Measurements from ENCODE around the gene ABHD4. TPM values are rescaled to one million over a fixed set of nuclear protein-coding genes. Genes with fewer than 3 reads are reported as not detected.

Gene ABHD4
- total RNA-seq, 2 experiments from 2014 or later: 8.6 to 9.4 TPM

DNA sequence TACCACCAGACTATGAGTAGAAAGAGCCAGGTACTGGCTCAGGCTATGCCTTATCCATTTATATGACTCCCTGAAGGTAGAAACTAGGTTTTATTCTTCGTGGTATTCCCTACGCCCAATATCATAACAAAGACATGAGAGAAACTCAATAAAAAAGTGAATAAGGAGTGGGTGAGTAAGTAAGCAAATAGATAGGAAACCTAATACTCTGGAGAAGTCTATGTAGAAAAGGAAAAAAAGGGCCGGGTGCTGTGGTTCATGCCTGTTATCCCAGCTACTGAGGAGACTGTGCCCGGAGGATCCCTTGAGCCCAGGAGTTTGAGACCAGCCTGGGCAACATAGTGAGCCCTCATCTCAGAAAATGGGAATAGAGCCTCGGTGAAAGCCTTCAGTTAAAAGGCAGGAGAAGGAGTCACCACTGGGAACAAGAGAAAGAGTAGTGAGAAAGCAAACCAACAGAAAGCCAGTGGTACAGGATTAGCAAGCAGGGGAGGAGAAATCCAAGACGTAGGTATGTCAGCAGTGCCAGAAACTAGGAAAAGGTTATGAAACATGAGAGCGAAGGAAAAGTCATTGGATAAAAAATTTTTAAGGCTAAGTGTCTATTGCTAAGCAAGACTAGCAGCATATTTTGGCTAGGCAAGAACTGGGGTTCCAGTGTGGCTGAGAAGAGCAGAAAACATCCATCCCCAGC lies 52.1 kb downstream of the ABHD4 start:
- H3K9me3 Mint-ChIP-seq: no peaks in the 10 kb centered on the region
- no peak overlapping the region for H3K27ac Mint-ChIP-seq
- peaks cover 2% of the 10 kb centered on the region for H3K27me3 Mint-ChIP-seq
- ChIA-PET POLR2A (interaction anchor here (0.7 to 1.5 kb wide), 3 partner anchors 62 to 93 kb away, joined by 3 to 4 read pairs (median 3); no protein-coding TSS in a partner anchor), CTCF (interaction anchor here (4.8 kb wide), 1 partner anchor 79 kb away, joined by 82 read pairs; no protein-coding TSS in a partner anchor)
- no peak overlapping the region for H3K4me3 Mint-ChIP-seq
- no peaks in the 10 kb centered on the region for H3K36me3 Mint-ChIP-seq (ENCODE audit: low read depth)
- no peak for ATAC-seq
- DNase-seq: no peak
- H3K4me1 Mint-ChIP-seq (ENCODE audit: low read depth): peaks cover 5% of the 10 kb centered on the region
- intact Hi-C loops (cut with micrococcal nuclease): loop anchor here (5.0 kb wide), 1 partner anchor 78 kb away; no protein-coding TSS in a partner anchor
- TF ChIP-seq, protein P1, sequence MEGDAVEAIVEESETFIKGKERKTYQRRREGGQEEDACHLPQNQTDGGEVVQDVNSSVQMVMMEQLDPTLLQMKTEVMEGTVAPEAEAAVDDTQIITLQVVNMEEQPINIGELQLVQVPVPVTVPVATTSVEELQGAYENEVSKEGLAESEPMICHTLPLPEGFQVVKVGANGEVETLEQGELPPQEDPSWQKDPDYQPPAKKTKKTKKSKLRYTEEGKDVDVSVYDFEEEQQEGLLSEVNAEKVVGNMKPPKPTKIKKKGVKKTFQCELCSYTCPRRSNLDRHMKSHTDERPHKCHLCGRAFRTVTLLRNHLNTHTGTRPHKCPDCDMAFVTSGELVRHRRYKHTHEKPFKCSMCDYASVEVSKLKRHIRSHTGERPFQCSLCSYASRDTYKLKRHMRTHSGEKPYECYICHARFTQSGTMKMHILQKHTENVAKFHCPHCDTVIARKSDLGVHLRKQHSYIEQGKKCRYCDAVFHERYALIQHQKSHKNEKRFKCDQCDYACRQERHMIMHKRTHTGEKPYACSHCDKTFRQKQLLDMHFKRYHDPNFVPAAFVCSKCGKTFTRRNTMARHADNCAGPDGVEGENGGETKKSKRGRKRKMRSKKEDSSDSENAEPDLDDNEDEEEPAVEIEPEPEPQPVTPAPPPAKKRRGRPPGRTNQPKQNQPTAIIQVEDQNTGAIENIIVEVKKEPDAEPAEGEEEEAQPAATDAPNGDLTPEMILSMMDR (IDR thresholded peaks at IDR 0.05): no peak

DNA sequence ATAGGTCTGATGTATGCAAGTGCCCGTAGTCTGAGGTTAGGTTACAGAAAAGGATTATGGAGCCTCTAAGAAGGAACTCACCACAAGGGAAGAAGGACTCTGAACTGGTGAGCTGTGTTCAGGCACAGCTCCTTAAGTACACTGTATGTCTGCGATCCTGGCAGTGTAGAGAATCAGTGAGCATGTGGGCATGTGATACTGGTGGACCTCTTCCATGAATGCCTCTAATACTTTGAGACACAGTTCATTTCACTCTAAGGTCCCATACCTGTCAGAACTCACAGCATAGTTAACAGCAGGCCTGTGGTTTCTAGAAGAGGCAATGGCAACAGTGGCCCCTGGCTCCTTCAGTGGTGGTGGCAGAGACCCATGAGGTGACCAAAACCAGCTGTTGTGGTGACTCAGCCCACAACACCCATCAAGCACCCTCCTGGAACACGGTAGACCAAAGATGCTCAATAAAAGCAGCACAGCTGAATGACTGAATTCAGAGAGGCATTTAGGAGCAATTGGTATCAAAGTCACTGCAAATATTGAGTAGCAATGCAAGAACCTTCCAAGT lies 52.9 kb downstream of the ABHD4 start:
- peak; percentile 46 for DNase-seq
- no peaks in the 10 kb centered on the region for H3K36me3 Mint-ChIP-seq (ENCODE audit: low read depth)
- H3K27ac Mint-ChIP-seq: peak overlapping the region; percentile 4
- peaks cover 5% of the 10 kb centered on the region for H3K4me1 Mint-ChIP-seq (ENCODE audit: low read depth)
- peak; percentile 60 for ATAC-seq
- no peak overlapping the region for H3K4me3 Mint-ChIP-seq
- peaks cover 2% of the 10 kb centered on the region for H3K27me3 Mint-ChIP-seq
- TF ChIP-seq, protein P1 (IDR thresholded peaks at IDR 0.05): no peak
- POLR2A ChIA-PET: interaction anchor here (0.6 to 1.5 kb wide), 4 partner anchors 79 to 94 kb away, joined by 3 to 4 read pairs (median 4); no protein-coding TSS in a partner anchor
- intact Hi-C loops (cut with micrococcal nuclease): loop anchor here (5.0 kb wide), 1 partner anchor 79 kb away; no protein-coding TSS in a partner anchor
- H3K9me3 Mint-ChIP-seq: no peaks in the 10 kb centered on the region
- CTCF ChIA-PET: interaction anchor here (1.0 to 4.8 kb wide), 5 partner anchors 13 to 737 kb away, joined by 3 to 82 read pairs (median 3); partner anchors contain the start of gene ABHD4

DNA sequence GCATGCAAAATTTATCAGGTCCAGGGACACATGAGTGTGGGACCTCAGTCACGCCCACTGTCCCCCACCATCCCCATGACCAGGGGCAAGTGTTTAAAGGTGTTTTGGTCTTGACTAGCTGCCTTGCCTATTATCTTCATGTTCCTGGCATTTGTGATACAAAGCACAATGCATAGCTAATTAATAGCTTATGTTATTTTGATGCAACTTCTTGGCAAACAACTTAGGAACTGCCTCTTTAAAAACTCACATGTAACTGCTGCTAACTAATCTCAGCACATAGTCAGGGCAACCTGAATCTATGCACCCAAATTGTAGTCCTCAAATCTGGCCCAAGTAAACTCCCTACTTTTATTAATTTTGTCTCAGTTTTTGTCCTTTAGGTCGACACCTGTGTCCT lies 53.5 kb downstream of the ABHD4 start:
- intact Hi-C loops (cut with micrococcal nuclease): loop anchor here (5.0 kb wide), 1 partner anchor 79 kb away; no protein-coding TSS in a partner anchor
- CTCF ChIA-PET: interaction anchor here (1.0 to 4.8 kb wide), 5 partner anchors 12 to 738 kb away, joined by 3 to 82 read pairs (median 3); partner anchors contain the start of gene ABHD4
- POLR2A ChIA-PET: interaction anchor here (0.5 to 1.5 kb wide), 5 partner anchors 80 to 845 kb away, joined by 3 to 4 read pairs (median 3); no protein-coding TSS in a partner anchor
- H3K4me3 Mint-ChIP-seq: no peak overlapping the region
- ATAC-seq: no peak
- H3K27ac Mint-ChIP-seq: no peak overlapping the region
- H3K4me1 Mint-ChIP-seq (ENCODE audit: low read depth): peaks cover 3% of the 10 kb centered on the region
- peaks cover 2% of the 10 kb centered on the region for H3K27me3 Mint-ChIP-seq
- DNase-seq: no peak
- no peaks in the 10 kb centered on the region for H3K36me3 Mint-ChIP-seq (ENCODE audit: low read depth)
- TF ChIP-seq, protein P1 (IDR thresholded peaks at IDR 0.05): no peak
- no peaks in the 10 kb centered on the region for H3K9me3 Mint-ChIP-seq

DNA sequence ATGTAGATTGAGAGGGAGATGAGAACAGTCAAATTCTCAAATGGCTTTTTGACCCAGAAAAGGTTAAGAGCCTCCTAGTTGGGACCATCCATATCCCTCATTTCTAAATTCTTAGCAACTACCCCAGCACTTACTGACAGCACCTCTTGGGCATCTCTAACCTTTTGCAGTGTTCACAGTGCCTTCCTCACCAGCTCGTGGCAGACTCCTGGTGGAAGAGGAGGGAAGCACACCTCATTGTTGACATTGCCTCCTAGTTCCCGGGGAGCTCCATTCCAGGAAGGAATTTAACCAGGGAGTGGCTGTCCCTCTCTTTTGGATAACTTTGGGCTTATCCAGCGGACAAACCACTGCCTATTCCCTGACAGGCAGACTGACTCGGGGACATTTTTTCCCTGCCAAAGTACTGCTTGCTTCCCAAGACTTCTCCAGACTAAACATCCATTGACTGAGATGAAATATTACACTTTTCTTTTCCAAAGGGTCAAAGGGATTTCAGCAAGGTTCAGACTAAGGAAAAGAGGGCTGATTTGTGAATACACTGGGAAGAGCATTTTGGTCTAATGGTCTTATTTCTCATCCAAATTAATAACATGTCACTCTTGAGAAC lies 55.0 kb downstream of the ABHD4 start:
- POLR2A ChIA-PET: interaction anchor here (1.6 kb wide), 1 partner anchor 83 kb away, joined by 6 read pairs; no protein-coding TSS in a partner anchor
- H3K4me1 Mint-ChIP-seq (ENCODE audit: low read depth): no peaks in the 10 kb centered on the region
- no peak overlapping the region for H3K4me3 Mint-ChIP-seq
- no peaks in the 10 kb centered on the region for H3K36me3 Mint-ChIP-seq (ENCODE audit: low read depth)
- TF ChIP-seq, protein P1 (IDR thresholded peaks at IDR 0.05): peak; percentile 80
- DNase-seq (peak; percentile 66), ATAC-seq (peak; percentile 89)
- peaks cover 2% of the 10 kb centered on the region for H3K27me3 Mint-ChIP-seq
- intact Hi-C loops (cut with micrococcal nuclease): loop anchor here (5.0 kb wide), 1 partner anchor 81 kb away; no protein-coding TSS in a partner anchor
- no peaks in the 10 kb centered on the region for H3K9me3 Mint-ChIP-seq
- H3K27ac Mint-ChIP-seq: no peak overlapping the region
- CTCF ChIA-PET: interaction anchor here (0.6 to 4.8 kb wide), 25 partner anchors 9 to 735 kb away, joined by 3 to 82 read pairs (median 4); partner anchors contain the start of genes ABHD4, DAD1 and OR6J1

Data from activated CD8-positive, alpha-beta T cell treated with anti-CD3 and anti-CD28 coated beads for 36 hours (primary cell).